ENCODE measurements around the gene FAAH2. TPM values are rescaled to one million over a fixed set of nuclear protein-coding genes. Genes with fewer than 3 reads are reported as not detected.

The FAAH2 gene
- total and polyA plus RNA-seq, 9 of the 15 experiments (the other 6 are each of a cell fraction or from before 2014, with no cell fraction given) = 0.07 to 1.1 (median 0.47) TPM

GRCh38 chrX:57289089-57289488 lies 2.6 kb downstream of the FAAH2 start (continued):
- TF ChIP-seq ZNF655 (CRISPR knock-in tag; IDR thresholded peaks at IDR 0.05) (no peak), ETV1 (tag; conservative IDR thresholded peaks at IDR 0.05; ENCODE audit: low read depth) (no peak), MYC (IDR thresholded peaks at IDR 0.05; ENCODE audit: low read depth, low read length) (no peak), MYC (CRISPR knock-in tag; IDR thresholded peaks at IDR 0.05; ENCODE audit: borderline replicate concordance, low read depth) (no peak), GTF2B (IDR thresholded peaks at IDR 0.05; ENCODE audit: extremely low read depth, insufficient read length) (no peak), MTA2 (IDR thresholded peaks at IDR 0.05; ENCODE audit: low read depth) (no peak), TEAD4 (IDR thresholded peaks at IDR 0.05; ENCODE audit: low read length) (no peak), TEAD4 (CRISPR knock-in tag; IDR thresholded peaks at IDR 0.05; ENCODE audit: borderline replicate concordance) (no peak), POLR2AphosphoS5 (IDR thresholded peaks at IDR 0.05; ENCODE audit: control insufficient read depth, insufficient read depth, low read depth, low read length) (no peak), PHF20 (IDR thresholded peaks at IDR 0.05; ENCODE audit: partially characterized antibody) (no peak), DNMT1 (IDR thresholded peaks at IDR 0.05) (no peak), MEIS2 (IDR thresholded peaks at IDR 0.05; ENCODE audit: partially characterized antibody) (no peak)

Measured in K562 (cell line).